ENCODE data around the gene TTR.

GRCh38 chr18:31583185-31583854 lies 8.4 kb upstream of the TTR start:
- TF ChIP-seq, protein P1, sequence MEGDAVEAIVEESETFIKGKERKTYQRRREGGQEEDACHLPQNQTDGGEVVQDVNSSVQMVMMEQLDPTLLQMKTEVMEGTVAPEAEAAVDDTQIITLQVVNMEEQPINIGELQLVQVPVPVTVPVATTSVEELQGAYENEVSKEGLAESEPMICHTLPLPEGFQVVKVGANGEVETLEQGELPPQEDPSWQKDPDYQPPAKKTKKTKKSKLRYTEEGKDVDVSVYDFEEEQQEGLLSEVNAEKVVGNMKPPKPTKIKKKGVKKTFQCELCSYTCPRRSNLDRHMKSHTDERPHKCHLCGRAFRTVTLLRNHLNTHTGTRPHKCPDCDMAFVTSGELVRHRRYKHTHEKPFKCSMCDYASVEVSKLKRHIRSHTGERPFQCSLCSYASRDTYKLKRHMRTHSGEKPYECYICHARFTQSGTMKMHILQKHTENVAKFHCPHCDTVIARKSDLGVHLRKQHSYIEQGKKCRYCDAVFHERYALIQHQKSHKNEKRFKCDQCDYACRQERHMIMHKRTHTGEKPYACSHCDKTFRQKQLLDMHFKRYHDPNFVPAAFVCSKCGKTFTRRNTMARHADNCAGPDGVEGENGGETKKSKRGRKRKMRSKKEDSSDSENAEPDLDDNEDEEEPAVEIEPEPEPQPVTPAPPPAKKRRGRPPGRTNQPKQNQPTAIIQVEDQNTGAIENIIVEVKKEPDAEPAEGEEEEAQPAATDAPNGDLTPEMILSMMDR (IDR thresholded peaks at IDR 0.05 in 8 of 11, conservative IDR thresholded peaks at IDR 0.05 in 3 of 11), result no peak
- no peak for TF ChIP-seq POLR2A (IDR thresholded peaks at IDR 0.05)

Data from spleen (tissue), 7 donors.